ENCODE measurements around the gene FOXA1. TPM values are rescaled to one million over a fixed set of nuclear protein-coding genes. Genes with fewer than 3 reads are reported as not detected.

FOXA1 gene
- total and polyA plus RNA-seq, 9 of the 15 experiments (the other 6 are each of a cell fraction or from before 2014, with no cell fraction given) = 0.20 to 3.0 (median 1.3) TPM

DNA sequence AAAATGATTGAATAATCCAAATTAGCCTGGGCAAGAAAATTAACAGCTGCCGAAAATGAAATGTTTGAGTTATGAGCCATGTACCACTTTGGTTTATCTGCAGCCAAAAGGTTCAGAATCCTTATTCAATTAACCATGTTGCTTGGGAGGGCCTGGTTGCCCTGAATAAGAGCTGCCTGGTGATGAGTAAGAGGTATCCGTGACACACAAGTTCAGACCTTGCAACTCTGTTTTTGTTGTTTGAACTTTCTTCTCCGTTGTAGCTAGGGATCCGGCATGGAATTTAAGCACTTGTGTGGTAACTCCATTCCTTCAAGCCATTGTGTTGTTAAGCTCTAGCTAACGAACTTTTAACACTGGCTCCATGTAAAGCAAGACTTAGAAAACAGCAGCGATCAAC is 35.7 kb downstream of the FOXA1 start (continued):
- TF ChIP-seq, protein P1, sequence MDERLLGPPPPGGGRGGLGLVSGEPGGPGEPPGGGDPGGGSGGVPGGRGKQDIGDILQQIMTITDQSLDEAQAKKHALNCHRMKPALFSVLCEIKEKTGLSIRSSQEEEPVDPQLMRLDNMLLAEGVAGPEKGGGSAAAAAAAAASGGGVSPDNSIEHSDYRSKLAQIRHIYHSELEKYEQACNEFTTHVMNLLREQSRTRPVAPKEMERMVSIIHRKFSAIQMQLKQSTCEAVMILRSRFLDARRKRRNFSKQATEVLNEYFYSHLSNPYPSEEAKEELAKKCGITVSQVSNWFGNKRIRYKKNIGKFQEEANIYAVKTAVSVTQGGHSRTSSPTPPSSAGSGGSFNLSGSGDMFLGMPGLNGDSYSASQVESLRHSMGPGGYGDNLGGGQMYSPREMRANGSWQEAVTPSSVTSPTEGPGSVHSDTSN (CRISPR knock-in tag; IDR thresholded peaks at IDR 0.05; ENCODE audit: low read depth) = no peak
- TF ChIP-seq, protein P1 (tag; conservative IDR thresholded peaks at IDR 0.05; ENCODE audit: low read depth) = no peak
- TF ChIP-seq SP2 (IDR thresholded peaks at IDR 0.05; ENCODE audit: extremely low read depth, low read depth, low read length, poor library complexity, severe bottlenecking) = no peak
- TF ChIP-seq, protein P2, sequence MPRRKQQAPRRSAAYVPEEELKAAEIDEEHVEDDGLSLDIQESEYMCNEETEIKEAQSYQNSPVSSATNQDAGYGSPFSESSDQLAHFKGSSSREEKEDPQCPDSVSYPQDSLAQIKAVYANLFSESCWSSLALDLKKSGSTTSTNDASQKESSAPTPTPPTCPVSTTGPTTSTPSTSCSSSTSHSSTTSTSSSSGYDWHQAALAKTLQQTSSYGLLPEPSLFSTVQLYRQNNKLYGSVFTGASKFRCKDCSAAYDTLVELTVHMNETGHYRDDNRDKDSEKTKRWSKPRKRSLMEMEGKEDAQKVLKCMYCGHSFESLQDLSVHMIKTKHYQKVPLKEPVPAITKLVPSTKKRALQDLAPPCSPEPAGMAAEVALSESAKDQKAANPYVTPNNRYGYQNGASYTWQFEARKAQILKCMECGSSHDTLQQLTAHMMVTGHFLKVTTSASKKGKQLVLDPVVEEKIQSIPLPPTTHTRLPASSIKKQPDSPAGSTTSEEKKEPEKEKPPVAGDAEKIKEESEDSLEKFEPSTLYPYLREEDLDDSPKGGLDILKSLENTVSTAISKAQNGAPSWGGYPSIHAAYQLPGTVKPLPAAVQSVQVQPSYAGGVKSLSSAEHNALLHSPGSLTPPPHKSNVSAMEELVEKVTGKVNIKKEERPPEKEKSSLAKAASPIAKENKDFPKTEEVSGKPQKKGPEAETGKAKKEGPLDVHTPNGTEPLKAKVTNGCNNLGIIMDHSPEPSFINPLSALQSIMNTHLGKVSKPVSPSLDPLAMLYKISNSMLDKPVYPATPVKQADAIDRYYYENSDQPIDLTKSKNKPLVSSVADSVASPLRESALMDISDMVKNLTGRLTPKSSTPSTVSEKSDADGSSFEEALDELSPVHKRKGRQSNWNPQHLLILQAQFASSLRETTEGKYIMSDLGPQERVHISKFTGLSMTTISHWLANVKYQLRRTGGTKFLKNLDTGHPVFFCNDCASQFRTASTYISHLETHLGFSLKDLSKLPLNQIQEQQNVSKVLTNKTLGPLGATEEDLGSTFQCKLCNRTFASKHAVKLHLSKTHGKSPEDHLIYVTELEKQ (CRISPR knock-in tag; IDR thresholded peaks at IDR 0.05) = no peak

DNA sequence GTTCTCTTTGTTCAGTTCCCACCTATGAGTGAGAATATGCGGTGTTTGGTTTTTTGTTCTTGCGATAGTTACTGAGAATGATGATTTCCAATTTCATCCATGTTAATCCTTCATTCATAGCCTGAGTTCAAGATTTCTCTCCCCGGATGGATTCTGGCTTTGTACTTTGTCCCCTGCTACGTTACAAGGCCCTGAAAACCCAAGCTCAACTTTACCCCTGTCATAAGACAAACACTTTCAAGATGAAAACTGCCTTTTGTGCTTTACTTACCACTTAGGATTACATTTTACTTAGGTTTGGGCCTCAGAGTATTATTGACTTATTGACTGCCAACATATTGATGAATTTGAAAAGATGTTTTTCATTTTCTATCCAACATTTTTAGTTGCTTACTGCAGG is 36.3 kb downstream of the FOXA1 start:
- Histone ChIP-seq H3K4me1 (replicated peaks in 1 of 2; ENCODE audit: control insufficient read depth in 2 of 2, insufficient read depth in 2 of 2, low read length in 2 of 2) (no peaks in the 10 kb centered on the region), H3K27ac (ENCODE audit: extremely low read depth, low read depth, low read length) (no peak overlapping the region), H3K9me3 (replicated peaks; ENCODE audit: control insufficient read depth, insufficient read depth, low read depth, low read length) (no peaks in the 10 kb centered on the region), H2AFZ (ENCODE audit: low read depth, low read length) (no peak overlapping the region), H3K27me3 (ENCODE audit: control insufficient read depth in 2 of 2, insufficient read depth in 2 of 2, low read length in 2 of 2) (no peaks in the 10 kb centered on the region), H3K4me2 (ENCODE audit: insufficient read depth, low read length) (no peak overlapping the region), H3K9me1 (ENCODE audit: control insufficient read depth, insufficient read depth, low read length) (no peaks in the 10 kb centered on the region), H3K79me2 (ENCODE audit: control insufficient read depth, insufficient read depth, low read length) (no peaks in the 10 kb centered on the region), H4K20me1 (replicated peaks; ENCODE audit: control insufficient read depth, insufficient read depth, low read length) (no peaks in the 10 kb centered on the region), H3K9ac (ENCODE audit: insufficient read depth in 1 of 2, low read depth in 2 of 2, low read length in 2 of 2) (no peak overlapping the region), H3K4me3 (no peak overlapping the region), H3K36me3 (ENCODE audit: control insufficient read depth, insufficient read depth, low read length) (no peaks in the 10 kb centered on the region)
- BruUV-seq (replicated peaks) = no TSS peak
- WGBS (ENCODE audit: insufficient coverage, low coverage, missing lambda C conversion rate) = 26% methylated on average over 2 of the region's 4 CpGs
- intact Hi-C loops (cut with micrococcal nuclease) (no loop called here), in situ Hi-C loops (cut with MboI) (no loop called here)
- CTCF ChIA-PET (ENCODE audit: low intra/inter-chr PET ratio) = no interaction called here
- ATAC-seq (no peak), DNase-seq (ENCODE audit: extremely low read depth in 1 of 4, low spot score in 3 of 4) (no peak), FAIRE-seq (no peak)
- POLR2A ChIA-PET = no interaction called here
- TF ChIP-seq ZKSCAN8 (CRISPR knock-in tag; IDR thresholded peaks at IDR 0.05) (no peak), ELF2 (CRISPR knock-in tag; IDR thresholded peaks at IDR 0.05) (no peak), RBM34 (IDR thresholded peaks at IDR 0.05; ENCODE audit: borderline replicate concordance, insufficient read depth, low read length) (no peak), ZFPM2 (CRISPR knock-in tag; IDR thresholded peaks at IDR 0.05) (no peak), MCM7 (IDR thresholded peaks at IDR 0.05) (no peak), SMARCB1 (IDR thresholded peaks at IDR 0.05; ENCODE audit: insufficient read length, low read depth) (no peak), TOE1 (IDR thresholded peaks at IDR 0.05; ENCODE audit: borderline replicate concordance) (no peak), TOE1 (CRISPR knock-in tag; IDR thresholded peaks at IDR 0.05; ENCODE audit: borderline replicate concordance, low read depth) (no peak)
- TF ChIP-seq, protein P3, sequence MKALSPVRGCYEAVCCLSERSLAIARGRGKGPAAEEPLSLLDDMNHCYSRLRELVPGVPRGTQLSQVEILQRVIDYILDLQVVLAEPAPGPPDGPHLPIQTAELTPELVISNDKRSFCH (CRISPR knock-in tag; IDR thresholded peaks at IDR 0.05) = no peak
- TF ChIP-seq, protein P3 (tag; IDR thresholded peaks at IDR 0.05) = no peak
- TF ChIP-seq, protein P4, sequence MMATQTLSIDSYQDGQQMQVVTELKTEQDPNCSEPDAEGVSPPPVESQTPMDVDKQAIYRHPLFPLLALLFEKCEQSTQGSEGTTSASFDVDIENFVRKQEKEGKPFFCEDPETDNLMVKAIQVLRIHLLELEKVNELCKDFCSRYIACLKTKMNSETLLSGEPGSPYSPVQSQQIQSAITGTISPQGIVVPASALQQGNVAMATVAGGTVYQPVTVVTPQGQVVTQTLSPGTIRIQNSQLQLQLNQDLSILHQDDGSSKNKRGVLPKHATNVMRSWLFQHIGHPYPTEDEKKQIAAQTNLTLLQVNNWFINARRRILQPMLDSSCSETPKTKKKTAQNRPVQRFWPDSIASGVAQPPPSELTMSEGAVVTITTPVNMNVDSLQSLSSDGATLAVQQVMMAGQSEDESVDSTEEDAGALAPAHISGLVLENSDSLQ (IDR thresholded peaks at IDR 0.05) = no peak
